GM21447 (cell line): ENCODE measurements around the gene UBE2H.

Experiments used
- ATAC-seq: cut with Tn5 transposase; IDR thresholded peaks from one replicate; pipeline ENCODE4 v1.9.1; 2021; ENCODE audit not compliant: unreplicated experiment

The UBE2H gene

GRCh38 chr7:129789652-129790051 is 163.1 kb downstream of the UBE2H start:
- no peak for ATAC-seq

- no peak for ATAC-seq
Observed at GRCh38 chr7:129789000-129789399, 163.8 kb downstream of the UBE2H start.

GRCh38 chr7:129786825-129787563 is 165.8 kb downstream of the UBE2H start:
- no peak for ATAC-seq

- no peak for ATAC-seq
Observed at GRCh38 chr7:129785685-129786514, 166.9 kb downstream of the UBE2H start.

GRCh38 chr7:129784783-129785684 is 167.7 kb downstream of the UBE2H start:
- no peak for ATAC-seq

- no peak for ATAC-seq
Observed at GRCh38 chr7:129784437-129784782, 168.3 kb downstream of the UBE2H start.

- ATAC-seq: no peak
Observed at GRCh38 chr7:129783584-129783919, 169.2 kb downstream of the UBE2H start.

GRCh38 chr7:129782818-129783583 is 169.8 kb downstream of the UBE2H start:
- ATAC-seq: no peak

GRCh38 chr7:129781928-129782817 is 170.6 kb downstream of the UBE2H start:
- ATAC-seq: no peak

- ATAC-seq: no peak
Observed at GRCh38 chr7:129780974-129781927, 171.5 kb downstream of the UBE2H start.
